Stomach (tissue), 9 donors: Measurements from ENCODE around the gene CYP3A5. TPM values are rescaled to one million over a fixed set of nuclear protein-coding genes. Genes with fewer than 3 reads are reported as not detected.

Experiments used
- DNase-seq, 2 donors: peaks; one replicate each; pipeline versions ENCODE4 v3.0.0 to v3.0.0-alpha.2; 2013 to 2019
- H3K27ac ChIP-seq, 5 donors: fragments of 200-600 bp in 4 of 5; sonication (generic) in 4 of 5; one replicate each; pipeline ENCODE4 v1.5.1; 2013 to 2019; ENCODE audit warnings: mild to moderate bottlenecking in 1 of 5, moderate library complexity in 1 of 5
- H3K27me3 ChIP-seq, 3 donors: fragments of 200-600 bp; sonication (generic); one replicate each; pipeline ENCODE4 v1.5.1; 2017 to 2019; ENCODE audit warnings: mixed run types in 1 of 3
- H3K36me3 ChIP-seq, 4 donors: fragments of 200-600 bp; sonication (generic); 1 replicate in 3 of 4; 2 replicates in 1 of 4; pipeline ENCODE4 v1.5.1; 2016 to 2019
- H3K4me1 ChIP-seq, 4 donors: fragments of 200-600 bp; sonication (generic); one replicate each; pipeline ENCODE4 v1.5.1; 2016 to 2019
- H3K4me3 ChIP-seq, 4 donors: fragments of 200-600 bp; sonication (generic) in 3 of 4; one replicate each; pipeline ENCODE4 v1.5.1; 2016 to 2019; ENCODE audit warnings: mild to moderate bottlenecking in 1 of 4
- H3K9me3 ChIP-seq, 4 donors: fragments of 200-600 bp; sonication (generic); one replicate each; pipeline ENCODE4 v1.5.1; 2016 to 2019
- CTCF ChIP-seq, 7 experiments: fragments of 450-650 bp in 4 of 7; fragments of 200-600 bp in 3 of 7; sonication (generic) in 3 of 7; IDR thresholded peaks; one replicate each; pipeline ENCODE4 v1.5.1; 2016 to 2019; ENCODE audit warnings: antibody characterized with exemption in 7 of 7, control low read depth in 2 of 7, mild to moderate bottlenecking in 1 of 7
- EP300 ChIP-seq: sonication (generic); formaldehyde crosslinking; IDR thresholded peaks from one replicate; pipeline ENCODE4 v1.6.1; 2017; ENCODE audit warnings: antibody characterized with exemption
- POLR2A ChIP-seq, 4 donors: fragments of 450-650 bp; IDR thresholded peaks; one replicate each; pipeline ENCODE4 v1.6.1; 2016; ENCODE audit warnings: antibody characterized with exemption in 4 of 4, control low read depth in 2 of 4, mild to moderate bottlenecking in 1 of 4, moderate library complexity in 1 of 4
- POLR2AphosphoS5 ChIP-seq, 3 donors: sonication (generic); formaldehyde crosslinking; IDR thresholded peaks; one replicate each; pipeline ENCODE4 v1.6.1; 2016; ENCODE audit warnings: antibody characterized with exemption in 3 of 3
- WGBS, 5 donors: extraction: QIAGEN DNeasy Blood & Tissue Kit in 3 of 5; methylation state at CpG; one replicate each; pipeline versions ENCODE4 v1.1.5 to v1.1.7; 2013 to 2018; 5-methylcytosine and 5-hydroxymethylcytosine counted together
- intact Hi-C: fragments of 100-400 bp; cut with DNase I; formaldehyde crosslinking; loops from one replicate; pipeline ENCODE4 v1.15.1; 2023; ENCODE audit warnings: low total_unique reads
- polyA plus RNA-seq, 3 donors: library from polyadenylated mRNA; stranded (reverse); fragments of 200-250 nt; gene quantifications; one replicate each; pipeline ENCODE4 v1.2.3, GENCODE V29; 2013
- total RNA-seq, 5 donors: library from RNA; depleted of rRNA; stranded (reverse); fragments of >200 nt; gene quantifications; one replicate each; pipeline versions ENCODE4 v1.1.0 to v1.2.3, GENCODE V29; 2014 to 2016
- donor health status: healthy with polysubstance abuse.
- donor health status: Bipolar disorder and iron deficiency.
- donor health status: healthy.

Gene CYP3A5
- total and polyA plus RNA-seq, 8 donors, result 26.3 to 538 (median 141) TPM

DNA sequence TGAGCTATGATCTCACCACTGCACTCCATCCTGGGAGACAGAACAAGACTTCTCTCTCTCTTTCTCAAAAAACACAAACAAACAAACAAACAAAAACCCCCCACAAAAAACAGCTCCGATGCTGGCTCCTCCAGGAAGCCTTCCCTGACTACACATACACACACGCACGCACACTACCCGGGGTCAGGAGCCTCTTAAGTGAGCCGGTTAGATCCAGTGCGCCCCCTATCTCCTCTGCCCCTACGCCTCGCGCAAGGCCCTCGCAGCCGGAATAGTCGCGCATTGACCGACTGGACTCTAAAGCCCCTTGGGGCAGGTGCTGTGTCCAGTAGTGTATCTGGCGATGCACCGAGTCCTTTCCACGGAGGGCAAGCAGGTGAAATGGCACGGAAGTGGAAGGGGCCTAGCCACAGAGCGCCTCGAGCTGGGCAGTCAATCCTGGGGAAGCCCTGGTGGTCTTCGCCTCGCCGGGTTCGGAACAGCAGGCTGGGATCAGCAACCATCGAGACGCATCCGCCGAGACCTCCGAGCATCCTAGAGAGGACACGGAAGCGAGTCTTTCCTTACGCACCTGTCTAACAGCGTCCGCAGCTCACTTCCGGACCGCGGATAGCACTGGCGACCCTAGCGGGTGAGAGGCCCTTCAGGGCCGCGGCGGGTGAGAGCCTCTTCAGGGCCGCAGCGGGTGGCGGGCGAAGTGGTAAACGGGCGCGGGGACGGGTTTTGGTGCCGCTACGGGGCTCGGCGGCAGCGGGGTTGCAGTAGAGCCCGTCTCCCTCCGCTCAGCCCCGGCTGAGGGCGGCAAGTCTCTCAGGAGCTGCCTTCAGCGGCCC, 63.2 kb downstream of the CYP3A5 start, which contains the start of gene ZSCAN25:
ZSCAN25 (plus strand) TSS at position 588 of the 833 bp plus-strand sequence. CDS start 2,661 bp downstream, outside the sequence.
- Histone ChIP-seq H3K9me3 (no peaks in the 10 kb centered on the region), H3K27me3 (no peaks in the 10 kb centered on the region), H3K4me1 (peaks cover 8 to 27% (median 18%) of the 10 kb centered on the region in 4 donors), H3K27ac (peak within 1 kb of the TSS; percentile 83 to 89 (median 87)), H3K36me3 (peaks cover 26 to 36% (median 33%) of the 10 kb centered on the region in 4 donors), H3K4me3 (peak within 1 kb of the TSS; percentile 83 to 97 (median 94))
- TF ChIP-seq CTCF (IDR thresholded peaks at IDR 0.05) (peak in 3 of 7 experiments; percentile 7 to 42 (median 27)), POLR2AphosphoS5 (IDR thresholded peaks at IDR 0.05) (peak; percentile 59 to 92 (median 81)), POLR2A (IDR thresholded peaks at IDR 0.05) (no peak), EP300 (no peak)
- intact Hi-C loops, result no loop called here
- peak; percentile 87 to 97 for DNase-seq
- WGBS, 5 donors, result 0 to 1% (median 1%) methylated on average over 19 to 60 of the region's 60 CpGs

DNA sequence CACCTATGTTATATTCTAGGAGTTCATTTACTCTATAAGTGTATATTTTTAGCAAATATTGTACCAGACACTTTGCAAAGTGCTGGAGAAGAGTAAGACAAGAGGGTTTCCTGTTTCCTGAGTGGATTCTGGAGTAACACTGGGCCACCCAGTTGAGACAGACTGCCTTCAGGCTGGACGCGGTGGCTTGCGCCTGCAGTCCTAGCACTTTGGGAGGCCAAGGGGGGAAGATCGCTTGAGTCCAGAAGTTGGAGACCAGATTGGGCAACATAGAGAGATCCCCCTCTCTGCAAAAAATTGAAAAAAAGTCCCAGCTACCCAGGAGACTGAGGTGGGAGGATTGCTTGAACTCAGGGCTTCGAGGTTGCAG, 63.8 kb downstream of the CYP3A5 start:
- 86 to 96% (median 90%) methylated on average over 5 of the region's 5 CpGs for WGBS, 5 donors
- DNase-seq, result no peak
- TF ChIP-seq CTCF (IDR thresholded peaks at IDR 0.05) (no peak), POLR2A (IDR thresholded peaks at IDR 0.05) (no peak), EP300 (no peak), POLR2AphosphoS5 (IDR thresholded peaks at IDR 0.05) (no peak)
- intact Hi-C loops, result no loop called here
- Histone ChIP-seq H3K27me3 (no peaks in the 10 kb centered on the region), H3K36me3 (peaks cover 20 to 30% (median 27%) of the 10 kb centered on the region in 4 donors), H3K4me1 (peaks cover 8 to 27% (median 18%) of the 10 kb centered on the region in 4 donors), H3K4me3 (peak overlapping the region; percentile 83 to 97 (median 94)), H3K27ac (peak overlapping the region in 4 of 5 donors; percentile 84 to 89 (median 88)), H3K9me3 (no peaks in the 10 kb centered on the region)

DNA sequence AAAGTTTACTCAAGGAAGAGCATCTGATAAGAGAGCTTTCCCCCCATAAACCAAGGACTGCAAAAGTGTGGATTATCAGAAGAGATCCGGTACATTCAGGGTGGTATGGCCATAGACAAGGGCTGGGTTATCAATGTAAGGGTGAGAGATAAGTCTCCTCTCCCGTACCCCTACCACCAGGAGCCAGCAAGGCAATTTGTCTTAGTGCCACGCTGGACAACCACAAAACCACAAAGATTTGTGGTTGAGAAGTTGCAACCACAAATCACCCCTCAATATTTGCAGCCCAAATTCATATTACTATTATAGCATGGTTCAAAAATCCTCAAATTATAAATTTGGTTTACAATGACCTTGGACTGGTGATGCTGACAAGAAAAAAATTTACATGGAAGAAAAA, 65.3 kb downstream of the CYP3A5 start:
- Histone ChIP-seq H3K4me3 (no peak overlapping the region), H3K9me3 (no peaks in the 10 kb centered on the region), H3K27ac (no peak overlapping the region), H3K36me3 (peaks cover 5 to 15% (median 12%) of the 10 kb centered on the region in 4 donors), H3K4me1 (peaks cover 8 to 27% (median 18%) of the 10 kb centered on the region in 4 donors), H3K27me3 (no peaks in the 10 kb centered on the region)
- no peak for DNase-seq
- TF ChIP-seq POLR2AphosphoS5 (IDR thresholded peaks at IDR 0.05) (no peak), POLR2A (IDR thresholded peaks at IDR 0.05) (no peak), EP300 (no peak), CTCF (IDR thresholded peaks at IDR 0.05) (no peak)
- intact Hi-C loops, result no loop called here
- WGBS, 5 donors, result 56 to 73% (median 68%) methylated on average over 3 of the region's 3 CpGs

DNA sequence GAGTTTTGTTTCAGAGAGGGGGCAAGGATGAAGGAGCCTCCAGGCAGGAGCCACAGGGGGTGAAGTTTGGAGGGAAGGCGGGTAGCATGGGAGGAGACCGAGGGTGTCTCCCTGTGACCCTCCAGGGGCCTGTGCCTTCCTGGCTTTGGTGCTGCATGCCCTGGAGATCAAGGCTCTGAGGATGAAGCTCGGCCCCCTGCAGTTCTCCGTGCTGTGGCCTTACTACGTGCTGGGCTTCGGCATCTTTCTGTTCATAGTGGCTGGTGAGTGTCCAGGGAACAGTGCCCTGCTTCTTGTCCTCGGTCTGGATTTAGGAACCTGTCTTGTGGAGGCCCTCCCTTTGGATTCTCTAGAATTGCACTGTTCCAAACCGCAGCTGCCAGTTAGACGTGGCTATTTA, 72.2 kb downstream of the CYP3A5 start:
- Histone ChIP-seq H3K27ac (no peak overlapping the region), H3K9me3 (no peaks in the 10 kb centered on the region), H3K4me1 (no peaks in the 10 kb centered on the region), H3K4me3 (no peak overlapping the region), H3K36me3 (no peaks in the 10 kb centered on the region), H3K27me3 (peaks cover 0 to 12% (median 0%) of the 10 kb centered on the region in 3 donors)
- DNase-seq, result no peak
- TF ChIP-seq POLR2A (IDR thresholded peaks at IDR 0.05) (no peak), CTCF (IDR thresholded peaks at IDR 0.05) (no peak), EP300 (no peak), POLR2AphosphoS5 (IDR thresholded peaks at IDR 0.05) (no peak)
- intact Hi-C loops, result no loop called here
- 73 to 83% (median 79%) methylated on average over 5 to 9 of the region's 9 CpGs for WGBS, 5 donors
